T-helper 1 cell treated with Interleukin-12 subunit alpha and Interleukin-12 subunit beta and Interleukin-4 antibody, amounts not matched to agents 30 ng/mL and 1 ng/mL, for 36 hours (primary cell): Measurements from ENCODE around the gene RASA4. TPM values are rescaled to one million over a fixed set of nuclear protein-coding genes. Genes with fewer than 3 reads are reported as not detected.
"Not testable (repeated sequence)": the region's sequence is repeated elsewhere in the genome, so short reads cannot be mapped to it uniquely, and the experiment has no call there.

ENCODE experiments used
- intact Hi-C: fragments of 100-400 bp; cut with micrococcal nuclease; formaldehyde crosslinking; loops from one replicate; pipeline ENCODE4 v1.15.1; 2024
- total RNA-seq: library from RNA; stranded (reverse); gene quantifications from 2 replicates; pipeline ENCODE4 v1.2.3, GENCODE V29; 2022

The RASA4 gene
- 35.6 and 35.7 TPM in 2 replicates for total RNA-seq

DNA sequence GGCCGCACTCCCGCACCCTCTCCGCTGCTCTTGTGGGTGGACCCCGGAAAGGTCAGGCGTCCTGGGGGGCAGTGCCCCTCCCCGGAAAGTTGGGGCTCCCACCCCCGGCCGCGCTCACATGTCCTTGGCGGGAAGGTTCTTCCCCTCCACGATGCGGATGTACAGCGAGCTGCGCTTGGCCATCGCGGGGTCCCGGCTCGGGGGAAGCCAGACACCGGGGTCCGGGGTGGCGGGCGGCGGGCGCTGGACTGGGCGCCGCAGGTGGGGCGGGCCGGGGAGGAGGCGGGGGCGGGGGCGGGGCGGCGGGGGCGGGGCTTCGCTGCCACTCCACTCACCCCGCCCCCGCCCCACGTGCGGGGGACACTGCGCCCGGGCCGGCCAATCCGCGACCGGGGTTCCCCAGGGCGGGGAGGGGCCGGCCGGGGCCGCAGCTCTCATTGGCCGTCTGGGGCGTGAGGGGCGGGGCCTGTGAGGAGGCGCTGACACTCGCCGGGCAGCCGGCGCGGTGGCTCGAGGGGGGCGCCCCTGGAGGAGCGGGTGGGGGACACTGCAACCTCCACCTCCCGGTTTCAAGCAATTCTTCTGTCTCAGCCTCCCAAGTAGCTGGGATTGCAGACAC is at the start of gene RASA4:
Gene RASA4, minus strand, starts transcription at position 250 of the 619 bp plus-strand sequence. Its CDS starts 67 bp downstream, at position 183.
- intact Hi-C loops, result not testable (repeated sequence)

DNA sequence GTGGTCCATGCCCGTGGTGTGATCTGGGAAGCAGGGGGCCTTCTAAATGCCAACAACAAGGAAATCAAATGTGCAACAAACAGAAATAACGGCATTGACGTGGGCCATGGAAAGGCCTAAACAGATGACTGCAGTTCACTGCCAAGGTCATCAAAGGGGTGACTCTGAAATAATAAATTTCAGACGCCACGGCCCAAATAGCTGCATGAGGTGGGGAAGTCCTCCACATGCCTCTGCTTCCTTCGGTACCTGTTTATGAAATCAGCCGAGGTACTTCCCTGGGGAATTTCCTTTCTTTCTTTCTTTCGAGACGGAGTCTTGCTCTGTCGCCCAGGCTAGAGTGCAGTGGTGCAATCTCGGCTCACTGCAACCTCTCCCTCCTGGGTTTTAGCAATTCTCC is 48.2 kb upstream of the RASA4 start:
- intact Hi-C loops, result not testable (repeated sequence)

DNA sequence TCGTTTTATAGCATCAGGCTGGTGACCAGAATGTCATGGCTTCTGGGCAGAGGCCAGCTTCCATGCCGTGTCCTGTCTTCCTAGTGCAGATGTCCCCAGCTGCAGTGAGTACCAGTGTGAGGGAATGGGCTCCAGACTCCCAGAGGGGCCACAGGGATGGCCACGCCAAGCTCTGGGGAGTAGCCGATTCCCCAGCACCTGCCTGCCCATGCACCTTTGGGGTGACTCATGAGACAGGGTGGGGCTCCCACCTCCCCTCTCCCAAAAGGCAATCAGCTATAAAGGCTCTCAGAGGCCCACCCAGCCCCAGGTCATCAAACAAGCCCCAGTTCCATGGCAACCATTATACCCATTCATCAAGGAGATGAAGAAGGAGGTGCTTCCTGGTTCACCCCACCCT is 33.4 kb upstream of the RASA4 start, which contains the start of gene SPDYE2B:
Gene SPDYE2B, plus strand, starts transcription at position 396 of the 400 bp plus-strand sequence. CDS start 2,030 bp downstream, outside the sequence.
- intact Hi-C loops, result not testable (repeated sequence)

GRCh38 chr7:102647813-102648212 is 31.3 kb upstream of the RASA4 start:
- intact Hi-C loops, result not testable (repeated sequence)

GRCh38 chr7:102643404-102643803 is 26.8 kb upstream of the RASA4 start:
- intact Hi-C loops, result not testable (repeated sequence)

- intact Hi-C loops, result not testable (repeated sequence)
Observed at GRCh38 chr7:102642691-102643090, 26.1 kb upstream of the RASA4 start, which contains the start of gene UPK3BL1. UPK3BL1 (minus strand) TSS chr7:102642791; CDS start chr7:102642741, 50 bp downstream.

DNA sequence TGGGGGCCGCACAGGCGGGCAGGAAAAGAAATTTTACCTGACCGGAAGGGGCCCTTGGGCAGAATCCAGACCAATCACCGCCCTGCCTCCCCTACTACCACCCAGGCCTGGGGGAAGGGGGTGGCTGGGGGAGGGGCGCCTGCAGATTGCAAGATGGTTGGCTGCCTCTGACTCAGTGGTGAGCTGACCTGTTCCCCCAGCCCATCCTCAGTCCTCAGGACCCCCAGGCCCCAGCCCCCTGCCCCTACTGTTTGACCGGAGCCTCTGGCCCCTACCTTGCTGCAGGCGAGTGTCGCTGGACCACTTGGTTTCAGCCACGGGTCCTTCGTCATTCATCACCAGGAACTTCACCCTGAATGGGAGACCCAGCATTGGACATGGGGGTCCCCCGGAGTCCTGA is 22.3 kb upstream of the RASA4 start:
- intact Hi-C loops, result not testable (repeated sequence)

- intact Hi-C loops, result not testable (repeated sequence)
Observed at GRCh38 chr7:102636956-102637355, 20.4 kb upstream of the RASA4 start.

- intact Hi-C loops, result not testable (repeated sequence)
Observed at GRCh38 chr7:102635354-102635753, 18.8 kb upstream of the RASA4 start.

- intact Hi-C loops, result not testable (repeated sequence)
Observed at GRCh38 chr7:102634299-102634698, 17.7 kb upstream of the RASA4 start.

- intact Hi-C loops, result not testable (repeated sequence)
Observed at GRCh38 chr7:102630622-102631021, 14.1 kb upstream of the RASA4 start.

DNA sequence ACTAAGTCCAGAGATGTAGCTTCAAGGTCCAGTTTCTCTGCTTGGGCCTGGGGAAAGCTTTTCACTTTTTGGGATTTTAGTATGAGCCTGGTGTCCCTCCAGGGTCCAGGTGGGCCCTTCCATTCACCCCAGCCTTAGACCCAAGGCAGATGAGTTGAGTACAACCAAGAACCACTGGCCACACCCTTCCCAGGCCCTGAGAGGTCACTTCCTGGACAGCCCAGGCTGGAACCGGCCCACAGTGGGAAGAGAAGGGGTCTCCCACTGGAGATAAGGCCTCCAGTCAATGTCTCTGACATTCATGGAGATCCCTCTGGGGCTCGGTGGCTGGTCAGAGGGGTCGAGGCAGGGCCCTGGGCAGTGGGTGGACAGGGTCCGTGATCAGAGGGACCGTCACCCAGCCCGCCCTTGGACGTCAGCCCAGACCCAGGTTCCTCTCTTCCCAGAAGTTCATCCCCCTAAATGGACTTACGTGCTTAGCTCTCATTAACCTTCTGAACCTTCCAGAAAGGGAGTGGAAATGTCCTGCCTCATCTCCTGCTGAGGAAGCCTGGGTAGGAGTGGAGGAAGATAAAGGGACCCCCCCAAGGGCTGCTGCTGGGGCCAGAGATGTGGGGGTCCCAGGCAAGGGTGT is 10.8 kb upstream of the RASA4 start:
- intact Hi-C loops, result not testable (repeated sequence)

DNA sequence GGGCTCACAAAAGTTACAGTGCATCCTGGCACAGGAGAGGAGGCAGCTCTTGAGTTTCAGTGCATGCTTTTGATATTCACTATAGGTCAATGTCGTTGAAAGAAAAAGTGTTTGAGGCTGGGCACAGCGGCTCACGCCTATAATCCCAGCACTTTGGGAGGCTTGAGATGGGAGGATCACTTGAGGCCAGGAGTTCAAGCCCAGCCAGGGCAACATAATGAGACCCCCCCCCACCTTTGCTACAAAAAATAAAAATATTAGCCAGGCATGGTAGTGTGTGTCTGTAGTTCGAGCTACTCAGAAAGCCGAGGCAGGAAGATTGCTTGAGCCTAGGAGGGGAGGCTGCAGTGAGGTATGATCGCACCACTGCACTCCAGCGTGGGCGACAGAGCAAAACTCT is 1.6 kb upstream of the RASA4 start:
- intact Hi-C loops, result not testable (repeated sequence)

DNA sequence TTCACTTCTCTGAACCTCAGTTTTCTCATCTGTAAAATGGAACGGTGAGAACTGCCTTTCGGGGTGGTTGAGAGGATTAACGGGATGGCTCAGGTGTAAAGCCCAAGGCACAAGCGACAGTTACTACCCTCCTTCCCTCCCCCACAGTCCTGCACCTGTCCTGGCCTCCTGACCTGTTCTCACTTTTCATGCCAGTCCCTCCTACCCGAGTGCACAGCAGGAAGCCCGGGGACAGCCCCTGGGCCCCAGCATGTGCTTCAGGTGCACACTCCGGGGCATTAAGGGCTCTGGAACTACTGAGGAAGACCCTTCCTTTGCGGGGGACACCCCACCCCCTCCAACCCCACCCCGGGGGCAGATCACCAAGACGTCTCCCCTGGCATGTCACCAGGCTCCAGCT is 626 bp downstream of the RASA4 start:
- intact Hi-C loops, result not testable (repeated sequence)

DNA sequence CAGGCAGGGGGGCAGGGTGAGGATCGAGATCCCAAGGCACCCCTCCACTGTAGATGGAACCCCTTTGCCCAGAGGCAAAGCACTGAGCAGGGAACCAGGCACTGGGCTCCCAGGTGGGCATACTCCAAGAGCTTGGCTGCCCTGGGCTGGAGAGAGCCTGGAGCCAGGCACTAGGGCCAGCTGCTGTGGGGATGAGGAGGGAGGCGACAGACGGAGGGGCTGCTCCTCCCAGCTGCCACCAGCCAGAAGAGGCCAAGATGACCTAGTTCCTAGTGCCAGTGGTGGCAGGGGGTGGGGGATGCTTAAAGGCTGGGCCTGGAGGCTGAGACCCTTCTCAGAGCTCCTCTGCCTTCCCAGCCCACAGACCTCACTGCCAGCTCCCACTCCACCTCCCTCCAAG is 1.7 kb downstream of the RASA4 start:
- intact Hi-C loops, result not testable (repeated sequence)

GRCh38 chr7:102614346-102614697 is 2.2 kb downstream of the RASA4 start:
- intact Hi-C loops, result not testable (repeated sequence)

GRCh38 chr7:102613575-102614345 is 2.8 kb downstream of the RASA4 start:
- intact Hi-C loops, result not testable (repeated sequence)

- intact Hi-C loops, result not testable (repeated sequence)
Observed at GRCh38 chr7:102611675-102612325, 4.8 kb downstream of the RASA4 start.

- intact Hi-C loops, result not testable (repeated sequence)
Observed at GRCh38 chr7:102611013-102611674, 5.4 kb downstream of the RASA4 start.

DNA sequence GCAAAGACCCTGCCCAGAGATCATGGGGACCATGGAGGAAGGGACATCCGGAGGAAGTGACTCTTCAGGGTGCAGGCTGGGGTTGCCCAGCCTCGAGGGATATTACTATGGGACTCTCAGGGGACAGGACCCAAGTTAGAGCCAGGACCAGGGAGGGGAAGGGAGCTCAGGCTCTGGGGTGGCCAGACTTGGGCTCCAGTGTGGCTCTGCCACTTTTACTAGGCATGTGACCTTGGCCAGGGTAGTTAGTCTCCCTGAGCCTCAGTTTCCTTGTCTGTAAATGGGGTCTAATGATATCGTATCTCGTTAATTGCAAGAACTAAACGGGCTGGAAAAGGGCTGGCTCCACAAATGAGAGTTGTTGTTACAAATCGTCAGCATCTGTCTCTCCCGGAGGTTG is 6.1 kb downstream of the RASA4 start:
- intact Hi-C loops, result not testable (repeated sequence)

- intact Hi-C loops, result not testable (repeated sequence)
Observed at GRCh38 chr7:102609734-102610133, 6.8 kb downstream of the RASA4 start.
